Suprapubic skin (tissue), 4 donors: ENCODE measurements around the gene BCL2L1. TPM values are rescaled to one million over a fixed set of nuclear protein-coding genes. Genes with fewer than 3 reads are reported as not detected.
A peak's percentile ranks its signal among the peaks of the same experiment; 100 is the strongest.

ENCODE experiments used
- DNase-seq, 2 donors: peaks; one replicate each; pipeline ENCODE4 v3.0.0-alpha.2; 2019; ENCODE audit warnings: low spot score in 2 of 2
- H3K27ac ChIP-seq: fragments of 200-600 bp; sonication (generic); one replicate; pipeline ENCODE4 v1.5.1; 2019
- H3K27me3 ChIP-seq: fragments of 200-600 bp; sonication (generic); one replicate; pipeline ENCODE4 v1.5.1; 2019
- H3K36me3 ChIP-seq: fragments of 200-600 bp; sonication (generic); one replicate; pipeline ENCODE4 v1.5.1; 2019
- H3K4me1 ChIP-seq: fragments of 200-600 bp; sonication (generic); one replicate; pipeline ENCODE4 v1.5.1; 2019
- H3K4me3 ChIP-seq: fragments of 200-600 bp; sonication (generic); one replicate; pipeline ENCODE4 v1.5.1; 2019; ENCODE audit warnings: mild to moderate bottlenecking
- H3K9me3 ChIP-seq: fragments of 200-600 bp; sonication (generic); one replicate; pipeline ENCODE4 v1.5.1; 2019
- EP300 ChIP-seq: sonication (generic); formaldehyde crosslinking; IDR thresholded peaks from one replicate; pipeline ENCODE4 v1.6.1; 2017; ENCODE audit warnings: antibody characterized with exemption
- POLR2A ChIP-seq, 2 donors: fragments of 450-650 bp; IDR thresholded peaks; one replicate each; pipeline ENCODE4 v1.6.1; 2017; ENCODE audit warnings: antibody characterized with exemption in 2 of 2, mild to moderate bottlenecking in 2 of 2, moderate library complexity in 2 of 2
- POLR2AphosphoS5 ChIP-seq, 3 donors: sonication (generic); formaldehyde crosslinking; IDR thresholded peaks; one replicate each; pipeline ENCODE4 v1.6.1; 2017; ENCODE audit warnings: antibody characterized with exemption in 3 of 3
- WGBS: methylation state at CpG from one replicate; pipeline ENCODE4 v1.1.5; 2018; 5-methylcytosine and 5-hydroxymethylcytosine counted together
- total RNA-seq, 4 donors: library from RNA; depleted of rRNA; stranded (reverse); fragments of >200 nt; gene quantifications; one replicate each; pipeline ENCODE4 v1.1.0, GENCODE V29; 2016
- TF ChIP-seq, protein P1 (sequence below), 2 donors: fragments of 200-600 bp in 1 of 2; fragments of 450-650 bp in 1 of 2; sonication (generic) in 1 of 2; IDR thresholded peaks; one replicate each; pipeline ENCODE4 v1.5.1; 2016 to 2019; ENCODE audit warnings: antibody characterized with exemption in 2 of 2, mild to moderate bottlenecking in 1 of 2, moderate library complexity in 1 of 2

The BCL2L1 gene
- total RNA-seq, 4 donors from 2014 or later, result 104 to 120 (median 107) TPM

DNA sequence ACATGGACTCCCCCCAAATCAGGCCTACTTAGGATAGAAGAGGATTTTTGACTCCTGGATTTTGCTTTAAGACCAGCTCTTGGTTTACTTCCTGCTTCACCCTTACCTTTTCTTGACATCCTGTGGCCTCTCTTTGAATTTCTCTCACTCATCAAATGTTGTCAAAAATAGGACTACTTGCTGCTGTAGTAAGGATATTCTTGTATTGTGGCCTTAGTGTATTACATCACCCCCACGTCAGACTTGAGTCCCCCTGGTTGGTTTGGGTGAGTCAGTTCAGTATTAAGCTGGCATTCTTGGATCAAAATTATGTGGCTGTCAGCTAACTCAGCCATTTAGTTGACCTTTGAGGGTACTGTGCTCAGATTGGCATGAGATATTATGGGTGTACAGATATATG lies 17.5 kb upstream of the BCL2L1 start:
- Histone ChIP-seq H3K27me3 (no peaks in the 10 kb centered on the region), H3K4me3 (peak overlapping the region; percentile 76), H3K27ac (no peak overlapping the region), H3K4me1 (peaks cover 9% of the 10 kb centered on the region), H3K36me3 (no peaks in the 10 kb centered on the region), H3K9me3 (no peaks in the 10 kb centered on the region)
- TF ChIP-seq POLR2AphosphoS5 (IDR thresholded peaks at IDR 0.05) (no peak), EP300 (no peak), POLR2A (IDR thresholded peaks at IDR 0.05) (no peak)
- TF ChIP-seq, protein P1, sequence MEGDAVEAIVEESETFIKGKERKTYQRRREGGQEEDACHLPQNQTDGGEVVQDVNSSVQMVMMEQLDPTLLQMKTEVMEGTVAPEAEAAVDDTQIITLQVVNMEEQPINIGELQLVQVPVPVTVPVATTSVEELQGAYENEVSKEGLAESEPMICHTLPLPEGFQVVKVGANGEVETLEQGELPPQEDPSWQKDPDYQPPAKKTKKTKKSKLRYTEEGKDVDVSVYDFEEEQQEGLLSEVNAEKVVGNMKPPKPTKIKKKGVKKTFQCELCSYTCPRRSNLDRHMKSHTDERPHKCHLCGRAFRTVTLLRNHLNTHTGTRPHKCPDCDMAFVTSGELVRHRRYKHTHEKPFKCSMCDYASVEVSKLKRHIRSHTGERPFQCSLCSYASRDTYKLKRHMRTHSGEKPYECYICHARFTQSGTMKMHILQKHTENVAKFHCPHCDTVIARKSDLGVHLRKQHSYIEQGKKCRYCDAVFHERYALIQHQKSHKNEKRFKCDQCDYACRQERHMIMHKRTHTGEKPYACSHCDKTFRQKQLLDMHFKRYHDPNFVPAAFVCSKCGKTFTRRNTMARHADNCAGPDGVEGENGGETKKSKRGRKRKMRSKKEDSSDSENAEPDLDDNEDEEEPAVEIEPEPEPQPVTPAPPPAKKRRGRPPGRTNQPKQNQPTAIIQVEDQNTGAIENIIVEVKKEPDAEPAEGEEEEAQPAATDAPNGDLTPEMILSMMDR (IDR thresholded peaks at IDR 0.05), result no peak
- 16% methylated on average over 1 of the region's 1 CpG for WGBS
- DNase-seq, result no peak

DNA sequence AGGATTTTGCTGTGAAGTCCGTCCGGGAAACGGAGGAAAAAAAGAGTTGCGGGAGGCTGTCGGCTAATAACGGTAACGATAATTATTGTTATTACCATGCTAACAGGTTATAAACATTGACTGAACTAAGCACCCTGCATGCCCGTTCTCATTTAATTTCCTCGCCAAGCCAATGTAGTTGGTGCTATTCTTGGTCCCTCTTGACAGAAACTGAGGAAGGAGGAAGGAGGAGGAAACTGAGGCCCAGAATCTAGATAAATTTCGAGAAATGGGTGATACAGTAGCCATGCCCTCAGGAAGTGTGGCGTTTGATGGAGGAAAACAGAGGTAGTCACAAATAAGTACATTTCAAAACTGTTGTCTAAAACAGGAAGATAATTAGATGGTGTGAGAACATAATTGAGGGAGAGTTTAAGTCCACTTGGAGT lies 16.9 kb upstream of the BCL2L1 start:
- Histone ChIP-seq H3K4me3 (peak overlapping the region; percentile 76), H3K27me3 (no peaks in the 10 kb centered on the region), H3K36me3 (no peaks in the 10 kb centered on the region), H3K4me1 (peaks cover 9% of the 10 kb centered on the region), H3K27ac (peak overlapping the region; percentile 74), H3K9me3 (no peaks in the 10 kb centered on the region)
- TF ChIP-seq POLR2A (IDR thresholded peaks at IDR 0.05) (no peak), EP300 (no peak), POLR2AphosphoS5 (IDR thresholded peaks at IDR 0.05) (no peak)
- TF ChIP-seq, protein P1 (IDR thresholded peaks at IDR 0.05), result no peak
- WGBS, result under 1% methylated on average over 11 of the region's 11 CpGs
- DNase-seq, result no peak

DNA sequence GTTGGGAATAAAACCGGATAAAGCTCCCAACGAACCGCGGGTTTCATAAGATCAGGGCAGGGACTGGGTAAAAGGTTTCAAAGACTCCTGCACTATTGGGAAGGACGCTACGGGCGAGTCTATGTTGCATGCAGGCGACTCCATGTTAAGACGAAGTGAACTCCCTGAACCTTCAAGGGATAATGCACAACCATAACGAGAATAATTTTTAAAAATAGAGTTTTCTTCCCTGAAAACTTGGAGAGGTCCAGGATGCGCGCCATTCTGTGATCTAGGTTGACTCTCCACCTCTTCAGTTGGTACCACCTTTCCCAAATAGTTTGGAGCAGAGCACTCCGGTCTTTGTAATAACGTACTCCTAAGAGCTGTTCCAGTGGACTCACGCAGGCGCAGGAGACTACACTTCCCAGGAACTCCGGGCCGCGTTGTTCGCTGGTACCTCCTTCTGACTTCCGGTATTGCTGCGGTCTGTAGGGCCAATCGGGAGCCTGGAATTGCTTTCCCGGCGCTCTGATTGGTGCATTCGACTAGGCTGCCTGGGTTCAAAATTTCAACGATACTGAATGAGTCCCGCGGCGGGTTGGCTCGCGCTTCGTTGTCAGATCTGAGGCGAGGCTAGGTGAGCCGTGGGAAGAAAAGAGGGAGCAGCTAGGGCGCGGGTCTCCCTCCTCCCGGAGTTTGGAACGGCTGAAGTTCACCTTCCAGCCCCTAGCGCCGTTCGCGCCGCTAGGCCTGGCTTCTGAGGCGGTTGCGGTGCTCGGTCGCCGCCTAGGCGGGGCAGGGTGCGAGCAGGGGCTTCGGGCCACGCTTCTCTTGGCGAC lies 16.3 kb upstream of the BCL2L1 start, which contains the start of gene TPX2:
Gene TPX2, plus strand, starts transcription at position 562 of the 821 bp plus-strand sequence. CDS start 18,187 bp downstream, outside the sequence.
- Histone ChIP-seq H3K27ac (peak within 1 kb of the TSS; percentile 74), H3K36me3 (no peaks in the 10 kb centered on the region), H3K4me3 (peak within 1 kb of the TSS; percentile 76), H3K27me3 (no peaks in the 10 kb centered on the region), H3K9me3 (no peaks in the 10 kb centered on the region), H3K4me1 (peaks cover 9% of the 10 kb centered on the region)
- DNase-seq, result peak; percentile 96 to 97
- TF ChIP-seq POLR2AphosphoS5 (IDR thresholded peaks at IDR 0.05) (peak in 1 of 3 donors; percentile 8), EP300 (no peak)
- TF ChIP-seq, protein P1 (IDR thresholded peaks at IDR 0.05), result peak in 1 of 2 donors; percentile 7
- 0% methylated on average over 30 of the region's 54 CpGs for WGBS

DNA sequence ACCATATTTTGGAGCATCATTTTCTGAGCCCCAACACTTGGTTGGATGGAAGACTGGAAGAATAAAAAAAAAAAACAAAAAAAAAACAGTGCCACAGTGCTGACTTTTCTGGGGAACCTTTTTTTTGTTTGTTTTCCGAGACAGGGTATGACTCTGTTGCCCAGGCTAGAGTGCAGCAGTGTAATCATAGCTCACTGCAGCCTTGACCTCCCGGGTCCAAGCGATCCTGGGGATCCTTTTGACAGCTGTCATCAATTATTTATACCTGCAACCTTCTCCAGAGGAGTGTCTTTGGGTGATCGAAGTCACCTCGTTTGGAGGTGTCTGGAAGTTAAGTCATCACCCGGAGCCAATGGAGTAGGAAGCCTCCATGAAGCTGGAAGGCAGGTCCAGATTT lies 8.7 kb upstream of the BCL2L1 start:
- no peak overlapping the region for H3K4me3 ChIP-seq
- 80% methylated on average over 6 of the region's 6 CpGs for WGBS

More for the DNA sequence above, 8.7 kb upstream of the BCL2L1 start:
- Histone ChIP-seq H3K4me1 (no peaks in the 10 kb centered on the region), H3K27me3 (no peaks in the 10 kb centered on the region), H3K9me3 (no peaks in the 10 kb centered on the region), H3K27ac (no peak overlapping the region), H3K36me3 (no peaks in the 10 kb centered on the region)
- DNase-seq, result no peak
- TF ChIP-seq POLR2AphosphoS5 (IDR thresholded peaks at IDR 0.05), result no peak
- TF ChIP-seq, protein P1 (IDR thresholded peaks at IDR 0.05), result no peak
- no peak for TF ChIP-seq POLR2A (IDR thresholded peaks at IDR 0.05)
- TF ChIP-seq EP300, result no peak
